Hematopoietic multipotent progenitor cell treated with erythropoietin and hydrocortisone succinate and interleukin-3 and kit ligand, for 15 days (in vitro differentiated cells): ENCODE results near the gene ZNF45.
"Not testable (repeated sequence)": the region's sequence is repeated elsewhere in the genome, so short reads cannot be mapped to it uniquely, and the experiment has no call there.

Source experiments
- DNase-seq: peaks from one replicate; pipeline ENCODE4 v3.0.0-alpha.2; 2015; ENCODE audit warnings: low spot score

The ZNF45 gene

GRCh38 chr19:43934985-43935708 lies at the start of gene ZNF45:
Gene ZNF45 (minus strand): TSS chr19:43935282. CDS start chr19:43922185, 13,097 bp downstream.
- DNase-seq, result peak; percentile 91

GRCh38 chr19:43984687-43985000 lies 49.6 kb upstream of the ZNF45 start:
- DNase-seq, result no peak

DNA sequence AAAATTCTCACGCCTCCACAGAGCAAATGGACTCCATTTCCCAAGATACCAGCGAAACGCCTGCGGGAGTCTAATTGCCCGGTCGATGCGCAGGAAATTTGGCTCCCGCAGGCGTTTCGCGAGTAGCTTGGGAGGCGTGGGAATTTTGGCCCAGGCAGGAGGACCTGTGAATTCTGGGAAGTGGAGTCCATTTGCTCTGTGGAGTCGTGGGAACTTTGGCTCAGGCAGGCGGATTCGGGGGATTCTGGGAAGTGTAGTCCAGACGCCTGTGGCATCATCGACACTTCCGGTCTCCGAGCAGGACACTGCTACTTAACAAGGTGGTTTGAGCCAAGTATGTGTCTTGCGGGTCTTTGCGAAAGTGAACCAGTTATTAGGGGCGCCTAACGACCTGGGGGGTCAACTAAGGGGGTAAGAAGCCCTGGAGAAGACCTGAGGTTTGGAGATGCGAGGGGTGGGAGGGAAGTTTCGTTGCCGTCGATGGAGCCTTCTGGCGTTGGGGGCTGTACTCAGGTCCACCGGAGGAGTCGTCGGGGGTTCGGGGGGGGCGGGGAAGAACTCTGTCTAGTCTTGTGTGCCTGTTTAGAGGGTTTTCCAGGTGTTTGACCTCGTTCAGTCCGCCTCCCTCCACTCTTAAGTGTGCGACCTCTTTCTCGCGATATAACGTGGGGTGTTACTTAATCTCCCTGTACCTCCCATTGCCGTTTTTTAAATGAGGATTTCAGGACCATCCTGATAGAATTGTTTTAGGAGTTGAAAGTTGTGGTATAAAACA lies 49.0 kb upstream of the ZNF45 start, which contains the start of gene ZNF155:
Gene ZNF155 (plus strand): TSS at position 277 of the 775 bp plus-strand sequence. CDS start 4,356 bp downstream, outside the sequence.
- peak; percentile 73 for DNase-seq

GRCh38 chr19:43983544-43983911 lies 48.4 kb upstream of the ZNF45 start:
- no peak for DNase-seq

GRCh38 chr19:43976732-43977131 lies 41.6 kb upstream of the ZNF45 start:
- DNase-seq, result no peak

- no peak for DNase-seq
These were observed 31.1 kb upstream of the ZNF45 start for GRCh38 chr19:43966079-43966694.

DNA sequence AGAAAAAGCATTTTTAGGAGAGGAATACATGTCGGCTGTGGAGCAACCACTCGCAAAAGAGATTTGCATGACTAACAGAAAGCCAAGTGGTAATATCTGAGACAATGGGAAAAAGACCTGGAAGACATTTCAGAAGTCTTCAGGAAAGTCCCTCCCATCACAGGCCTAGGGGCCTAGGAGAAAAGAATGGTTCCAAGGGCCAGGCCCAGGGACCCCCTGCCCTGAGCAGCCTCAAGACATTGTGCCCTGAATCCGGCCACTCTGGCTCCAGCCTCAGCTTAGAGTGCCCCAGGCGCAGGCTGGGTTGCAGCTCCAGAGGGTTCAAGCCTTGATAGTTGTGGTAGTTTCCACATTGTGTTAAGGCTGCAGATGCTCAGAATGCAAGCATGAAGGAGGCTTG lies 25.3 kb upstream of the ZNF45 start:
- DNase-seq, result no peak

DNA sequence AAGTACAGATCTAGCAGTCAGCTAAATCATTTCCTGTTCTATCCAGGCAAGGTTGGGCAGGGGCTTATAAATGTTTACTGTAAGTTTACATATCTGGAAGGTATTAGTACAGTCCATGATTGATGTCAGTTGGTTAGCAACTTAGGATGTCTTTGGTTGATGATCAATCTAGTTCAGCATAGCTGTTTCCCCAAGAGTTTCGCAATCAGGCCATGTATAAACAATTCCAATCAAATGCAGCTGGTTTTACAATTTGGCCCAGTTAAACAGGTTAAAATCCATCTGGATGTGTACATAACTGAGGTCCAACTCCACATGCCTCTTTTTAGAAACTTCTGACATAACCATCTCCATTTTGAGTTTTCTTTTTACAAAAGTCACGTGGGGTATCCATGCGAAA lies 22.8 kb upstream of the ZNF45 start:
- DNase-seq, result no peak

- no peak for DNase-seq
These were observed 21.7 kb upstream of the ZNF45 start for GRCh38 chr19:43956827-43957226.

DNA sequence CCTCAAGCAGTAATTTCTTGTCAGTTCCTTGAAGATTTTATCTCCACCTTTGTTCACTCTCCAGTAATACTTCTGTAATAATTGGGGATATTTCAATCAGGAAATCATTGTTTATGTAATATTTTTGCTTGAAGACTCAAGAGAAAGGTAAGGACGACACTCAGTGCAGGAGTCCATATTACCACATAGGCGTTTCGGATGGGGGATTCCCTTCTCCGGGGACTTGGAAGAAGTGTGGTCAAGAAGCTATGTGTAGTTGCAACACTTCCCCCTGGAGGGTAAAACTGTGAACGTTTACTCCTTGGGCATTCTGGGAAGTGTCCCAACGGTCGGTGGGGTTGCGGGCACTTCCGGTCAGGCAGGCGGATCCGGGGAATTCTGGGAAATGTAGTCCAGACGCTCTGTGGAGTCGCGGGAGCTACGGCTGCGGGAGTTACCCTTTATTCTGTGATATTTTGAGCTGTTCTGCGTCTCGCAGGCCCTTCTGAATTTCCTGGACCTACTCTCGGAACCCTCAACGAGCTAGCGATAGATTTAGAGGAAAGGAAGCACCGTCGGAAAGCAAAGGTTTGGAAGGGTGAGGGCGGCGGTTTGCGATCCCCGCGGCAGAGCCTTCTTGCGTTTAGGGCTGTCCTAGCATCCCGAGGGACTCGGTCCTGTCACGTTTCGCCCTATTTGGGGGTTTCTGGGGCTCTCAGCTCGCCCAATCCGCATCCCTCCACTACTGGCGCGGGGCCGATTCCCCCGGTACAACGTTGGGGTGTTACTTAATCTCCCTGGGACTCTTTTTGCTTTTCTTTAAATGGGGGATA lies 16.0 kb upstream of the ZNF45 start, which contains the start of gene ZNF221:
Gene ZNF221 (plus strand): TSS at position 395 of the 812 bp plus-strand sequence. CDS start 11,499 bp downstream, outside the sequence.
- peak; percentile 83 for DNase-seq

- not testable (repeated sequence) for DNase-seq
These were observed 14.7 kb upstream of the ZNF45 start for GRCh38 chr19:43949803-43950202.

GRCh38 chr19:43947412-43947811 lies 12.3 kb upstream of the ZNF45 start:
- DNase-seq, result not testable (repeated sequence)

DNA sequence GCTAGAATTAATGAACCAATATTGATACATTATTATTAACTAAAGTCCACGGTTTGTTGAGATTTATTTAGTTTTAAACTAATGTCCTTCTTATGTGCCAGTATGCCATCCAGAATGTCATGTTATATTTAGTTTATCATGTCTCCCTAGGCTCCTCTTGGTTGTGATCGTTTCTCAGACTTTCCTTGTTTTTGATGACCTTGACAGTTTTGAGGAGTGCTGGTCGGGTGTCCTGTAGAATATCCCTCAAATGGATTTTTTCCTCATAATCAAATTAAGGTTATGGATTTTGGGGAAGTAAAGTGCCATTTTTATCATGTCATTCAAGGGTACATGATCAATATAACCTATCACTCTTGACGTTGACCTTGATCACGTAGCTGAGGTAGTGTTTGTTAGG lies 6.1 kb upstream of the ZNF45 start:
- DNase-seq, result no peak

DNA sequence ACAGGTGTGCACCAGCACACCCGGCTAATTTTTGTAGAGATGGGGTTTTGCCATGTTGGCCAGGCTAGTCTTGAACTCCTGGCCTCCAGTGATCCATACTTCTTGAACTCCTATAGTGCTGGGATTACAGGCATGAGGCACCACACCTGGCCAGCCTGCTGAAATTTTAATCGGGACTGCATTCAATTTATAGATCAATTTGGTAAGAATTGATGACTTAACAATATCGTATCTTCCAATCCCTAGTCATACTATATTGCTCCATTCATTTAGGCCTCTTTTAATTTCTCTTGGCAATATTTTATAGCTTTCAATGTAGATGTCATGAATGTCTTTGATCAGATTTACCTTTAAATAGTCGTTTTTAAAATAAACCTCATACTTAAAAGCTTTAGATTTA lies 5.6 kb upstream of the ZNF45 start:
- no peak for DNase-seq

DNA sequence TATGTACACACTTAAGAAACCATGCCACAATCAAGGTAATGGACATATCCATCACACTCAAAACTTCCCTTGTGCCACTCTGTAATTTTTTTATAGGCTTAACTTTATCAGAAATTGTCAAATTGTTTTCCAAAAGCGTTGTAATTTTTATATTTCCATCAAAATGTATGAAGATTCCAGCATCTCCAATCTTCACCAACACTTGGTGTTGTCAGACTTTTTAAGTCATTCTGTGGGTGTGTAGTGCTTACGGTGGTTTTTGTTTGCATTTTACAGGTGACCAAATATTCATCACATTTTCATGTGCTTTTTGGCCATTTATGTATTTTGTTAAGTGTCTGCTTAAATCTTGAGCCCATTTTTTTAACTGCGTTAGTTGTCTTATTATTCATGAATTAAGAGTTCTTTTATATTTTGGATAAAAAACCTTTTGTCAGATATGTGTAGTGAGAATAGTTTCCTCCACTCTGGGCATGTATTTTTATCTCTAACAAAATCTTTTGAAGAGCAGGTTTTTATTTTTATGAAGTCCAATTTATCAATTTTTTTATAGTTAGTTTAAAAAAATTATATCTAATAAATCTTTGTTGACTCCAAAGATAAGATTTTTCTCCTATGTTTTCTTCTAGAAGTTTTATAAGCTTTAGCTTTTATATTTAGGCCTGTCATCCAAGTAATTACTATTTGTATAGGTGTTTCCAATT lies 4.6 kb upstream of the ZNF45 start:
- no peak for DNase-seq

DNA sequence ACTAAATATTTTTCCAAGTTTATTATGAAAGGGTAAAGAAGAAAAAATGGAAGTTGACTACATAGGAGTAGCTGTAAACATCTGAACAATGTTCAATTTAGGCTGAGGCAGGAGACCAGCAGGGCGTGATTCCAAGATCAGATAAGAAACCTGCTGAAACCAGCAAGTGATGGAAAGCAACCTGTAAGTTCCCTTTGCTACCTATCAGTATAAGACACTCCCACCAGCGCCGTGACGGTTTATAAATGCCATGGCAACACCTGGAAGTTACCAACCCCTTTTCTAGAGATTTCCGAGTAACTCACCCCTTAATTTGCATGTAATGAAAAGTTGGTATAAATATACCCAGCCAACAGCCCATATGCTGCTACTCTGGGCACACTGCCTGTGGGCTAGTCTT lies 1.1 kb upstream of the ZNF45 start:
- peak; percentile 5 for DNase-seq

- DNase-seq, result peak; percentile 2
These were observed 762 bp downstream of the ZNF45 start for GRCh38 chr19:43934055-43934984.

DNA sequence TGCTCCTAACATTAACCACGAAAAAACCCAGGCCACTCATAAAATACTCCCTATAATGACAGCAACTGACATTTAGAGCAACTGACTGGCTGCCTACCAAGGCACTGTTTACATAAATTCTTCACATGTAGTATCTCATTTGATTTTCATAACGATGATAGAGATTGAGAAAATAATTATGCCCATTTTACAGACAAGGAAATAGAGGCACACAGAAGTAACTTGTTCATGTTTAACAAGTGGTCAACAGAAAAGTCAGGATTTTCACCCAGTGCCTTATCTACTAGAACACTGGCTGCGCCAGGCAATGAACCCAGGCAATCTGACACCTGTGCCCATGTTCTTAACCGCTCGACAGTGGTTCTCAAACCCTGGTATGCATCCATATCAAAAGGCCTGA lies 6.3 kb downstream of the ZNF45 start:
- no peak for DNase-seq

GRCh38 chr19:43923875-43924274 lies 11.2 kb downstream of the ZNF45 start:
- no peak for DNase-seq

GRCh38 chr19:43914051-43914450 lies 21.0 kb downstream of the ZNF45 start:
- no peak for DNase-seq
